HG02884 (cell line): Measurements from ENCODE around the gene MRAP2.

Experiments
- ATAC-seq: cut with Tn5 transposase; IDR thresholded peaks from one replicate; pipeline ENCODE4 v1.9.1; 2021; ENCODE audit warnings: mild to moderate bottlenecking, moderate library complexity; ENCODE audit not compliant: unreplicated experiment

MRAP2 gene

GRCh38 chr6:84033523-84034451 lies at the start of gene MRAP2:
TSS of gene MRAP2 (plus strand) at chr6:84033772. CDS start at chr6:84055319, 21,547 bp downstream.
- peak; percentile 39 for ATAC-seq

GRCh38 chr6:83984411-83984810 lies 49.2 kb upstream of the MRAP2 start:
- no peak for ATAC-seq

- ATAC-seq, result no peak
These were observed 48.3 kb upstream of the MRAP2 start for GRCh38 chr6:83985308-83985713.

GRCh38 chr6:83985715-83986114 lies 47.9 kb upstream of the MRAP2 start:
- ATAC-seq, result no peak

GRCh38 chr6:83998021-83998584 lies 35.5 kb upstream of the MRAP2 start:
- no peak for ATAC-seq

- ATAC-seq, result no peak
These were observed 32.5 kb upstream of the MRAP2 start for GRCh38 chr6:84001119-84001518.

GRCh38 chr6:84002226-84002625 lies 31.3 kb upstream of the MRAP2 start:
- no peak for ATAC-seq

- ATAC-seq, result no peak
These were observed 30.4 kb upstream of the MRAP2 start for GRCh38 chr6:84003131-84003530.

GRCh38 chr6:84003654-84004053 lies 29.9 kb upstream of the MRAP2 start:
- ATAC-seq, result no peak

- no peak for ATAC-seq
These were observed 25.7 kb upstream of the MRAP2 start for GRCh38 chr6:84007871-84008270.

- ATAC-seq, result no peak
These were observed 20.2 kb upstream of the MRAP2 start for GRCh38 chr6:84013354-84013753.

GRCh38 chr6:84013931-84014330 lies 19.6 kb upstream of the MRAP2 start:
- ATAC-seq, result no peak

GRCh38 chr6:84016029-84016428 lies 17.5 kb upstream of the MRAP2 start:
- ATAC-seq, result no peak

GRCh38 chr6:84017709-84018452 lies 15.7 kb upstream of the MRAP2 start:
- ATAC-seq, result peak; percentile 86

- ATAC-seq, result no peak
These were observed 15.0 kb upstream of the MRAP2 start for GRCh38 chr6:84018453-84019061.

- no peak for ATAC-seq
These were observed 14.3 kb upstream of the MRAP2 start for GRCh38 chr6:84019141-84019841.

GRCh38 chr6:84019842-84020211 lies 13.7 kb upstream of the MRAP2 start:
- ATAC-seq, result no peak

GRCh38 chr6:84021625-84022024 lies 11.9 kb upstream of the MRAP2 start:
- no peak for ATAC-seq

- no peak for ATAC-seq
These were observed 6.8 kb upstream of the MRAP2 start for GRCh38 chr6:84026721-84027164.

- no peak for ATAC-seq
These were observed 6.0 kb upstream of the MRAP2 start for GRCh38 chr6:84027340-84028181.
